NT2/D1 (cell line): ENCODE results near the gene AGAP1.

Source experiments
- DNase-seq: peaks from one replicate; pipeline ENCODE4 v3.0.0-alpha.2; 2011; ENCODE audit warnings: low read depth, low spot score
- H3K27me3 ChIP-seq: 2 replicates; pipeline ENCODE4 v1.6.0; 2011; ENCODE audit warnings: mild to moderate bottlenecking; ENCODE audit not compliant: insufficient read length, insufficient read depth
- H3K36me3 ChIP-seq: 2 replicates; pipeline ENCODE4 v1.6.1; 2011; ENCODE audit warnings: mild to moderate bottlenecking, low read length, mixed read lengths; ENCODE audit not compliant: insufficient read depth, insufficient read length
- H3K4me1 ChIP-seq: 2 replicates; pipeline ENCODE4 v1.5.1; 2011; ENCODE audit not compliant: insufficient read depth, insufficient read length
- H3K4me3 ChIP-seq: 2 replicates; pipeline ENCODE4 v1.5.1; 2011; ENCODE audit warnings: low read depth; ENCODE audit not compliant: insufficient read length
- H3K9ac ChIP-seq: 2 replicates; pipeline ENCODE4 v1.6.0; 2011; ENCODE audit warnings: low read depth; ENCODE audit not compliant: insufficient read length
- H3K9me3 ChIP-seq: 2 replicates; pipeline ENCODE4 v1.5.1; 2011; ENCODE audit warnings: mild to moderate bottlenecking, low read length; ENCODE audit not compliant: insufficient read depth
- SUZ12 ChIP-seq: IDR thresholded peaks from 2 replicates; pipeline ENCODE4 v1.6.1; 2011; ENCODE audit not compliant: insufficient read length, insufficient read depth; ENCODE audit errors: extremely low read depth
- YY1 ChIP-seq: IDR thresholded peaks from 2 replicates; pipeline ENCODE4 v1.6.1; 2011; ENCODE audit not compliant: insufficient read length, insufficient read depth
- ZNF274 ChIP-seq: IDR thresholded peaks from 2 replicates; pipeline ENCODE4 v1.6.1; 2011; ENCODE audit warnings: mild to moderate bottlenecking, low read depth, low read length

The AGAP1 gene

GRCh38 chr2:235471186-235471747, 22.6 kb upstream of the AGAP1 start:
- Histone ChIP-seq H3K4me1 (peaks cover 3% of the 10 kb centered on the region), H3K27me3 (no peaks in the 10 kb centered on the region), H3K9ac (no peak overlapping the region), H3K36me3 (no peaks in the 10 kb centered on the region), H3K9me3 (no peaks in the 10 kb centered on the region), H3K4me3 (no peak overlapping the region)
- DNase-seq, result no peak
- TF ChIP-seq YY1, result no peak
- no peak for TF ChIP-seq SUZ12
- no peak for TF ChIP-seq ZNF274

- H3K36me3 ChIP-seq, result no peaks in the 10 kb centered on the region
- no peaks in the 10 kb centered on the region for H3K9me3 ChIP-seq
- H3K4me3 ChIP-seq, result no peak overlapping the region
- peaks cover 3% of the 10 kb centered on the region for H3K4me1 ChIP-seq
- H3K27me3 ChIP-seq, result no peaks in the 10 kb centered on the region
- TF ChIP-seq YY1, result no peak
- TF ChIP-seq SUZ12, result no peak
- TF ChIP-seq ZNF274, result no peak
- no peak for DNase-seq
- H3K9ac ChIP-seq, result no peak overlapping the region
These were observed 21.4 kb upstream of the AGAP1 start for GRCh38 chr2:235472443-235472842.

DNA sequence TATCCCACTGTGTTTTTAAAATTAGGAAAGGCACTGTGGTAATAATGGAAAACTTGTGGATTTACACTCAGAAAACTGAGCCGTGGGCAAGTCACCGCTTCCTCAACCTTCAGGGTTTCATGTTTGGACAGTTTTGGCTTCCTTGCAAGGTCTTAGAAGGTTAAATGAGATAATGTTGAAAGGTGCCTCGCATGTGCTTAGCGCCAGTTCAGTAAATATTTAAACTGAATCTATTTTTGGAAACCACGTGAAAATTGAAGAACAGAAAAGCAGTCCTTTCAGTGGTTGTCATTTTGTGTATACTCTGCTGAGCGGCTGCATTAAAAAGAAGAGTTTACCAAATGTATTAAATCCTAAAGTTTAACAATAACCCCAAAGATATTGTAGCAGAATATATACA, 15.2 kb upstream of the AGAP1 start:
- Histone ChIP-seq H3K4me1 (no peaks in the 10 kb centered on the region), H3K4me3 (no peak overlapping the region), H3K36me3 (no peaks in the 10 kb centered on the region), H3K9me3 (no peaks in the 10 kb centered on the region), H3K9ac (no peak overlapping the region), H3K27me3 (no peaks in the 10 kb centered on the region)
- TF ChIP-seq ZNF274, result no peak
- TF ChIP-seq SUZ12, result no peak
- no peak for TF ChIP-seq YY1
- DNase-seq, result no peak

DNA sequence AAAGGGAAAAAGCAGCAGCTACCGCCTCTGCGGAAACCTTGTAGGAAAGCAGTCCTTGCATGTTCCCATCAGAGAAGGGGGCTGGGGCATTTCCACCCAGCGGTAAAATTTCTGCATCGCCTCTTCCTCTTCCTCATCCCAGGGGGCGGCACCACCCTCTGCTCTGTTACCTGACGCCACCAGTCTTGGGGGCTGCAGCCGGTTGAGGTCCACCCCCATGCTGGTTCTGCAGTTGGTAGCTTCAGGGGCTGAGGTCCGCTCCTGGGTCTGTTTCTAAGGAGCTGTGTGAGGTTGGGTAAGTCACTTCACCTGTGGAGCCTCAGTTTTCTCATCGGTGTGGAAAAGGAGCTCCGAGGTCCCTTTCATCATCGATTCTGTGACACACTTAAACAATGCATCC, 14.2 kb upstream of the AGAP1 start:
- no peak for DNase-seq
- no peaks in the 10 kb centered on the region for H3K27me3 ChIP-seq
- H3K36me3 ChIP-seq, result no peaks in the 10 kb centered on the region
- H3K9ac ChIP-seq, result no peak overlapping the region
- H3K9me3 ChIP-seq, result no peaks in the 10 kb centered on the region
- no peak for TF ChIP-seq SUZ12
- no peak for TF ChIP-seq ZNF274
- no peak for TF ChIP-seq YY1
- no peak overlapping the region for H3K4me3 ChIP-seq
- H3K4me1 ChIP-seq, result no peaks in the 10 kb centered on the region

- H3K9me3 ChIP-seq, result no peaks in the 10 kb centered on the region
- TF ChIP-seq ZNF274, result no peak
- no peak for TF ChIP-seq YY1
- TF ChIP-seq SUZ12, result no peak
- H3K4me3 ChIP-seq, result no peak overlapping the region
- no peaks in the 10 kb centered on the region for H3K4me1 ChIP-seq
- no peak overlapping the region for H3K9ac ChIP-seq
- H3K36me3 ChIP-seq, result no peaks in the 10 kb centered on the region
- H3K27me3 ChIP-seq, result no peaks in the 10 kb centered on the region
- DNase-seq, result no peak
These were observed 13.2 kb upstream of the AGAP1 start for GRCh38 chr2:235480614-235481013.

- Histone ChIP-seq H3K36me3 (no peaks in the 10 kb centered on the region), H3K4me3 (no peak overlapping the region), H3K9me3 (no peaks in the 10 kb centered on the region), H3K4me1 (no peaks in the 10 kb centered on the region), H3K27me3 (no peaks in the 10 kb centered on the region), H3K9ac (no peak overlapping the region)
- DNase-seq, result no peak
- TF ChIP-seq ZNF274, result no peak
- no peak for TF ChIP-seq SUZ12
- no peak for TF ChIP-seq YY1
These were observed 10.5 kb upstream of the AGAP1 start for GRCh38 chr2:235483313-235483712.

DNA sequence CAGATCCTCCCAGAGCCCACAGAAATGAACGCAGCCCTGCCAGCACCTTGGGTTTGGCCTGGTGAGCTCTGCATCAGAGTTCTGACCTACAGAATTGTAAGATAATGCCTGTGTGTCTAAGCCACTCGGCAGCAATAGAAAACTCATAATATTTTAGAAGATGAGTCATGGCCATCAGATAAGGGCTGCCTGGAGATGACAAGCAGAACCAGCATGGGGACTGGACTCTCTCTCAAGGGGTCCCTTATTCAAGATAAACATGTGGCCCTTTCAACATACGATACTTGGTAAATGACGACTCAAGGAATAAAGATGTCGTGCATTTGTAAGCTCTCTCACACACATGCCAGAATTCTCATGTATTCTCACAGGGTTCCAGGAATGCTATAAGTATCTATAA, 8.5 kb upstream of the AGAP1 start:
- H3K9me3 ChIP-seq, result peaks cover 8% of the 10 kb centered on the region; the same call in 1 of the 2 replicates
- TF ChIP-seq YY1 (no peak), ZNF274 (no peak), SUZ12 (no peak)
- H3K36me3 ChIP-seq, result no peaks in the 10 kb centered on the region
- no peak overlapping the region for H3K9ac ChIP-seq
- no peak overlapping the region for H3K4me3 ChIP-seq
- DNase-seq, result no peak
- H3K4me1 ChIP-seq, result no peaks in the 10 kb centered on the region
- no peaks in the 10 kb centered on the region for H3K27me3 ChIP-seq

GRCh38 chr2:235486729-235487128, 7.1 kb upstream of the AGAP1 start:
- H3K9ac ChIP-seq, result no peak overlapping the region
- H3K4me1 ChIP-seq, result no peaks in the 10 kb centered on the region
- H3K27me3 ChIP-seq, result peaks cover 4% of the 10 kb centered on the region
- no peak overlapping the region for H3K4me3 ChIP-seq
- peaks cover 13% of the 10 kb centered on the region for H3K9me3 ChIP-seq
- TF ChIP-seq YY1, result no peak
- TF ChIP-seq ZNF274, result no peak
- TF ChIP-seq SUZ12, result no peak
- no peak for DNase-seq
- no peaks in the 10 kb centered on the region for H3K36me3 ChIP-seq
